K562 (cell line): ENCODE measurements around the gene ABRAXAS1. TPM values are rescaled to one million over a fixed set of nuclear protein-coding genes. Genes with fewer than 3 reads are reported as not detected.
A peak's percentile ranks its signal among the peaks of the same experiment; 100 is the strongest.

Experiments
- ATF3 ChIP-seq, 2 experiments: fragments of 450-650 bp in 1 of 2; sonication (generic) in 1 of 2; formaldehyde crosslinking in 1 of 2; IDR thresholded peaks in 1 of 2; conservative IDR thresholded peaks in 1 of 2; 2 replicates each; pipeline versions ENCODE4 v1.6.1 to v1.8.1; 2016 to 2023; ENCODE audit warnings: mild to moderate bottlenecking in 2 of 2, moderate library complexity in 2 of 2, inconsistent platforms in 1 of 2, missing genetic modification reagents in 1 of 2
- CC2D1A ChIP-seq: fragments of 450-650 bp; IDR thresholded peaks from 2 replicates; pipeline ENCODE4 v1.6.1; 2017; ENCODE audit warnings: mild to moderate bottlenecking
- E2F4 ChIP-seq: sonication (generic); formaldehyde crosslinking; IDR thresholded peaks from 2 replicates; pipeline ENCODE4 v1.8.0; 2022; ENCODE audit warnings: mild to moderate bottlenecking, low read depth, missing genetic modification reagents
- ERF ChIP-seq: fragments of 450-650 bp; formaldehyde crosslinking; IDR thresholded peaks from 2 replicates; pipeline ENCODE4 v1.4.0; 2020; ENCODE audit warnings: mild to moderate bottlenecking, mixed read lengths
- FOXA3 ChIP-seq, 2 experiments: fragments of 450-650 bp in 1 of 2; sonication (generic) in 1 of 2; formaldehyde crosslinking; IDR thresholded peaks in 1 of 2; conservative IDR thresholded peaks in 1 of 2; 2 replicates each; pipeline versions ENCODE4 v1.4.0 to v1.8.0; 2020 to 2022; ENCODE audit warnings: mild to moderate bottlenecking in 2 of 2, missing genetic modification reagents in 1 of 2
- MAZ ChIP-seq, 2 experiments: fragments of 450-650 bp in 1 of 2; sonication (generic) in 1 of 2; formaldehyde crosslinking; IDR thresholded peaks in 1 of 2; conservative IDR thresholded peaks in 1 of 2; 2 replicates each; pipeline versions ENCODE4 v1.4.0 to v1.5.0; 2020; ENCODE audit warnings: mild to moderate bottlenecking in 1 of 2, missing genetic modification reagents in 1 of 2
- MITF ChIP-seq: IDR thresholded peaks from 2 replicates; pipeline ENCODE4 v1.6.1; 2014; ENCODE audit warnings: antibody characterized with exemption
- MNT ChIP-seq, 2 experiments: fragments of 450-650 bp; conservative IDR thresholded peaks; 2 replicates each; pipeline ENCODE4 v1.6.1; 2017; ENCODE audit warnings: mild to moderate bottlenecking in 2 of 2, moderate library complexity in 2 of 2
- NFYB ChIP-seq: IDR thresholded peaks from 2 replicates; pipeline ENCODE4 v1.6.1; 2011; ENCODE audit warnings: mild to moderate bottlenecking, moderate library complexity; ENCODE audit not compliant: insufficient read length; ENCODE audit errors: extremely low read depth
- PKNOX1 ChIP-seq: fragments of 450-650 bp; IDR thresholded peaks from 2 replicates; pipeline ENCODE4 v1.6.1; 2016
- PREB ChIP-seq: sonication (generic); formaldehyde crosslinking; IDR thresholded peaks from 2 replicates; pipeline ENCODE4 v1.8.1; 2023; ENCODE audit warnings: mild to moderate bottlenecking, missing genetic modification reagents
- SMC3 ChIP-seq: conservative IDR thresholded peaks from 2 replicates; pipeline ENCODE4 v1.6.1; 2011; ENCODE audit warnings: low read depth, low read length, improper control_type of control experiment; ENCODE audit not compliant: insufficient read depth
- TAF1 ChIP-seq: IDR thresholded peaks from 2 replicates; pipeline ENCODE4 v1.6.1; 2011; ENCODE audit warnings: mild to moderate bottlenecking, low read length, moderate library complexity; ENCODE audit not compliant: insufficient read depth, control insufficient read depth, severe bottlenecking; ENCODE audit errors: extremely low read depth
- ZNF197 ChIP-seq: fragments of 200-800 bp; sonication (Bioruptor generic); IDR thresholded peaks from 2 replicates; pipeline ENCODE4 v1.6.1; 2016; ENCODE audit warnings: low read depth, missing genetic modification characterization, missing compliant biosample characterization
- ZNF282 ChIP-seq: sonication (generic); formaldehyde crosslinking; IDR thresholded peaks from 2 replicates; pipeline ENCODE4 v1.8.1; 2023; ENCODE audit warnings: missing genetic modification reagents
- ZNF445 ChIP-seq: fragments of 250-450 bp; sonication (Bioruptor Pico); IDR thresholded peaks from 2 replicates; pipeline ENCODE4 v1.4.0; 2020; ENCODE audit warnings: low read depth, mild to moderate bottlenecking, moderate library complexity
- polyA plus RNA-seq, 8 experiments: library from polyadenylated mRNA; depleted of rRNA in 4 of 8; stranded (reverse) in 5 of 8; unstranded in 3 of 8; fragments of >200 nt; fragmentation: Nextera tagmentation in 2 of 8; fragmentation: Illumina TruSeq in 1 of 8; extraction: Ambion mirVana in 2 of 8; extraction: Trizol in 1 of 8; gene quantifications; 2 replicates each; pipeline versions ENCODE4 v1.2.1 to v1.2.3, GENCODE V29; 2011 to 2014; ENCODE audit warnings: inconsistent platforms in 1 of 8, missing spikeins in 1 of 8
- total RNA-seq, 7 experiments: library from RNA; depleted of rRNA in 6 of 7; stranded (reverse); fragments of >200 nt in 6 of 7; fragmentation: Illumina TruSeq in 2 of 7; extraction: Trizol in 2 of 7; gene quantifications; 2 replicates each; pipeline versions ENCODE4 v1.2.1 to v1.2.3, GENCODE V29; 2011 to 2021; ENCODE audit warnings: low replicate concordance in 1 of 7

The ABRAXAS1 gene
- total and polyA plus RNA-seq, 9 of the 15 experiments (the other 6 are each of a cell fraction or from before 2014, with no cell fraction given) = 10.8 to 48.3 (median 22.1) TPM

- no peak for TF ChIP-seq ZNF445
- TF ChIP-seq E2F4 = peak; percentile 59; the same call in 1 of the 2 replicates
- TF ChIP-seq MNT (conservative IDR thresholded peaks at IDR 0.05) = peak; percentile 82 to 88
- peak; percentile 12 for TF ChIP-seq NFYB
- peak; percentile 59 to 92 for TF ChIP-seq MAZ (CRISPR knock-in tag; conservative IDR thresholded peaks at IDR 0.05 in 1 of 2, IDR thresholded peaks at IDR 0.05 in 1 of 2)
- 0 out of 2 replicates have a peak, but pooled peaks have one; percentile 47 for TF ChIP-seq ZNF197 (CRISPR knock-in tag)
- TF ChIP-seq PREB = no peak
- TF ChIP-seq PKNOX1 = peak; percentile 80
- TF ChIP-seq ZNF282 (CRISPR knock-in tag) = no peak
- TF ChIP-seq CC2D1A = 0 out of 2 replicates have a peak, but pooled peaks have one; percentile 42
- TF ChIP-seq TAF1 = peak; percentile 97
- TF ChIP-seq ATF3 (IDR thresholded peaks at IDR 0.05) = peak; percentile 62
- no peak; the same call in 1 of the 2 replicates for TF ChIP-seq ATF3 (CRISPR knock-in tag; conservative IDR thresholded peaks at IDR 0.05)
- TF ChIP-seq FOXA3 (CRISPR knock-in tag; conservative IDR thresholded peaks at IDR 0.05 in 1 of 2, IDR thresholded peaks at IDR 0.05 in 1 of 2) = 0 out of 4 replicates have a peak, but pooled peaks of 1 of the 2 experiments have one; percentile 30
- no peak for TF ChIP-seq ERF (CRISPR knock-in tag)
- TF ChIP-seq MITF = peak; percentile 79; the same call in 1 of the 2 replicates
- TF ChIP-seq SMC3 = 0 out of 2 replicates have a peak, but pooled peaks have one; percentile 10
Measured at GRCh38 chr4:83455281-83456183, 29.4 kb downstream of the ABRAXAS1 start, which contains the start of the genes HELQ and MRPS18C (continued).
